Activated CD4-positive, alpha-beta T cell treated with anti-CD3 and anti-CD28 coated beads, Interleukin-2, amount 50 U/mL, for 48 hours (primary cell): ENCODE results near the gene SCAI.
"Not testable (repeated sequence)": the region's sequence is repeated elsewhere in the genome, so short reads cannot be mapped to it uniquely, and the experiment has no call there.

Experiments used
- DNase-seq, 2 experiments: peaks; one replicate each; pipeline ENCODE4 v3.0.0-alpha.2; 2020

SCAI gene

GRCh38 chr9:125103021-125103420, 40.3 kb downstream of the SCAI start:
- no peak for DNase-seq

DNA sequence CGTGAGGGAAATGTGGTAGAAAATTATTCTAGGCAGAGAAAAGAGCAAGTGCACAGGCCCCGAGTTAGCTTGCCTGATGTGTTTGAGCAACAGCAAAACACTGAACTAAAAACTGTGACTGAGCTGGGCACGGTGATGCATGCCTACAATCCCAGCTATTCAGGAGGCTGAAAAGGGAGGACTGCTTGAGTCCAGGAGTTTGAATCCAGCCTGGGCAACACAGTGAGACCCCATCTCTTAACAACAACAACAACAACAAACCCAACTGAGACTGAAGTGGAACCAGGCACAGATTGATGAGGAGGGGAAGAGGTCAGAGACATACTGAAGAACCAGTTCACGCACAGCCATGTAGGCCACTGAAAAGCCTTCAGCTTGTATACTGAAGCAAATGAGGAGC, 42.5 kb downstream of the SCAI start:
- DNase-seq: no peak

- DNase-seq: no peak
Observed at GRCh38 chr9:125099816-125100215, 43.5 kb downstream of the SCAI start.

DNA sequence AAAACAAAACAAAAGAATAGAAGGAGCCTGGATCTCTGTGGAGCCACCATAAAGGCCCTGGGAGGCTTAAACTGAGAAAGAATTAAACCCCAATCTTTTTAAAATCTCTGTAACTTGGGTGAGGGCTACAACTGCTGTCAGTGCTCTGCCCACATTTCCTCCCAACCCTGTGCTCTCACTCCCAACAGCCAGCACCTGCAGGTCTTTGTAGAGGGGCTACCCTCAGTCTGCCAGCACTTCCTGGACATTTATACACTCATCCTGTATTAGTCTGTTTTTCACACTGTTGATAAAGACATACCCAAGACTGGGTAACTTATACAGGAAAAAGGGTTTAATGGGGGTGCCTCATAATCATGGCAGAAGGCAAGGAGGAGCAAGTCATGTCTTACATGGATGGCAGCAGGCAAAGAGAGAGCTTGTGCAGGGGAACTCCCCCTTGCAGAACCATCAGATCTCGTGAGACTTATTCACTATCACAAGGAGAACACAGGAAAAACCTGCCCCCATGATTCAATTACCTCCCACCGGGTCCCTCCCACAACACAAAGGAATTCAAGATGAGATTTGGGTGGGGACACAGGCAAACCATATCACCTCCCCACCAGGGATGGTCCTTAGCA, 47.4 kb downstream of the SCAI start:
- no peak for DNase-seq

DNA sequence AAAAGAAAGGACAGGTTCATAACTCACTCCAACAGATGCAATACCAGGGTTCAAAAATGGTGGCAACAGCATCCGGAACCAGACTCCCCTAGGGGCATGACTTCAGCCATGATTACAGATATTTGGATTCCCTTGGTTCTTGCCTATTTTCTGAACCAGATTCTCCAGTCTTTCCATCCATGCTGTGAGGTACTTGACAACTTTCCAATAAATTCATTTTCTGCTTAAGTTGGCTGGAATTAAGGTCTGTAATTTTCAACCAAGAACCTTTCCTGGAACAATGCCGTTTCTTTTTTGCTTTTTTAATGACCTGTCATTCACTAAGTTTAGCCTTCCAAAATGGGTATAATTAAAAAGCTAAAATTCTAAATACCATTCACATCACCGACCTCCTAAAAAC, 52.2 kb downstream of the SCAI start:
- no peak for DNase-seq

DNA sequence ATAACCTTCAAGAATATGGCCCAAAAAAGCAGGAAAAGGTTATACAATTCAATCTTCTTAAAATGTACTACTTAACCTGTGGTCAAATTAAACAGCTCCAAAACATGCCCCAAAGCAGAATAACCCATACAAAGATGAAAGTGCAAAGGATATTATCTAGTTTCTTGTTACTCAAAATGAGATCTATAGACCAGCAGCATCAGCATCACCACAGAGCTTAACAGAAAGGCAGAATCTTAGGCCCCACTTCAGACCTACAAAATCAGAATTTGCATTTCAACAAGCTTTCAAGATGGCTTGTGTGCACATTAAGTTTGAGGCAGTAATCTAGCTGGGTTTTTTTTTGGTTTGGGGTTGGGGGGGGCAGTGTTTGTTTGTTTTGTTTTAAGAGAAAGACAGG, 54.0 kb downstream of the SCAI start:
- no peak for DNase-seq

DNA sequence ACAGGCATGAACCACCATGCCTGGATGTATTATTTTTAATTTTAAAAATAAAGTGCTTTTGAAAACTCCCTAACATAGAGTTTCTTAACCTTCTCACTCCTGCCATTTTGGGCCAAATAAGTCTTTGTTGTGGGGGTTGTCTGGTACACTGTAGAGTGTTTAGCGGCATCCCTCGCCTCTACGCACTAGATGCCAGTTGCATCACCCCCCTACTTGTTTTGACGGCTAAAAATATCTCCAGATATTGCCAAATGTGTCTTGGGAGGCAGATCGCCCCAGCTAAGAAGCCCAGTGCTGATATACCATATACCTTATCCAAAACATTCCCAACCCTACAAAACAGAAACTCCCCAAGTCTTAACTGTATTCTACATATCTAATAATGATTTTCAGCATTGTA, 54.6 kb downstream of the SCAI start:
- DNase-seq: no peak

- no peak for DNase-seq
Observed at GRCh38 chr9:125085703-125086477, 57.4 kb downstream of the SCAI start.

DNA sequence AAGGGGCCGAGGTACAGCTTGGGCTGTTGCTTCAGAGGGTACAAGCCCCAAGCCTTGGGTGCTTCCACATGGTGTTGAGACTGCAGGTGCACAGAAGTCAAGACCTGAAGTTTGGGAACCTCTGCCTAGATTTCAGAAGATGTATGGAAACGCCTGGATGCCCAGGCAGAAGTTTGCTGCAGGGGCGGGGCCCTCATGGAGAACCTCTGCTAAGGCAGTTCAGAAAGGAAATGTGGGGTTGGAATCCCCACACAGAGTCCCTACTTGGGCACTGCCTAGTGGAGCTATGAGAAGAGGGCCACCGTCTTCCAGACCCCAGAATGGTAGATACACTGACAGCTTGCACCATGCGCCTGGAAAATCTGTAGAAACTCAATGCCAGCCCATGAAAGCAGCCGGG, 61.1 kb downstream of the SCAI start:
- not testable (repeated sequence) for DNase-seq

- DNase-seq: not testable (repeated sequence)
Observed at GRCh38 chr9:125080797-125081196, 62.5 kb downstream of the SCAI start.

DNA sequence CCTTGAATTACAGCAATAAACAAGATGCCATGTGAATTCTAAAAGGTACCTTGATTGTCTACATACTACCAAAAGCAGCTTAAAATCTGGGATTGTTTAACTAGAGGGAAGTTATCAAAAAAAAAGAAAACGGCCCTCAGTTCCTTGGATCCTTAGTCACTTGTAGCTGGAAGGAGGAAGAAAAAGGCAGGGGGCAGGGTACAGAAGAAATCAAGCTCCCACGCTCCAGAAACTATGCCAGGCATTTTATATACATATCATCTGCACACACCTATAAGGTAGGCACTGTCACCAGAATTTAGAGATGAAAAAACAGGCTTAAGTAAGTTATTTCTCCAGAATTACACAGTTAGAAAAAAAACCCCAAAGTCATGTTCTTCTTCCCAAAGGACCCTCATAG, 63.4 kb downstream of the SCAI start:
- DNase-seq: no peak

GRCh38 chr9:125075997-125076396, 67.3 kb downstream of the SCAI start:
- no peak for DNase-seq

DNA sequence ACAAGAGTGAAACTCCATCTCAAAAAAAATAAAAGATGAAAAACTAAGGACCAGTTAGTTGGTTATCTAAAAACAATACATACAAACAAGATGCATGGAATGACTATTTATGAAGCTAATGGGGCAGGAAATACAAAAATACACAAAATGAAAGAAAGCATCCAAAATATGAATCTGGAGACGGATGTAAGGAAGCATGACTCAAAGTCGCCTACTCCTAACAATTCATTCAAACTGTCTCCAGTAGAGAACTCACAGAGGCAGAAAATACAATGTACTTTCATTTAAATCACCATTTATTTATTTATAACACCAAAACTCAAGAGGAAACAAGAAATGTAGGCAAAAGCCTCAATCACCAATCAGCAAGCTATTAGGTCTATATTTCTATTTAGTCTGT, 68.4 kb downstream of the SCAI start:
- no peak for DNase-seq

DNA sequence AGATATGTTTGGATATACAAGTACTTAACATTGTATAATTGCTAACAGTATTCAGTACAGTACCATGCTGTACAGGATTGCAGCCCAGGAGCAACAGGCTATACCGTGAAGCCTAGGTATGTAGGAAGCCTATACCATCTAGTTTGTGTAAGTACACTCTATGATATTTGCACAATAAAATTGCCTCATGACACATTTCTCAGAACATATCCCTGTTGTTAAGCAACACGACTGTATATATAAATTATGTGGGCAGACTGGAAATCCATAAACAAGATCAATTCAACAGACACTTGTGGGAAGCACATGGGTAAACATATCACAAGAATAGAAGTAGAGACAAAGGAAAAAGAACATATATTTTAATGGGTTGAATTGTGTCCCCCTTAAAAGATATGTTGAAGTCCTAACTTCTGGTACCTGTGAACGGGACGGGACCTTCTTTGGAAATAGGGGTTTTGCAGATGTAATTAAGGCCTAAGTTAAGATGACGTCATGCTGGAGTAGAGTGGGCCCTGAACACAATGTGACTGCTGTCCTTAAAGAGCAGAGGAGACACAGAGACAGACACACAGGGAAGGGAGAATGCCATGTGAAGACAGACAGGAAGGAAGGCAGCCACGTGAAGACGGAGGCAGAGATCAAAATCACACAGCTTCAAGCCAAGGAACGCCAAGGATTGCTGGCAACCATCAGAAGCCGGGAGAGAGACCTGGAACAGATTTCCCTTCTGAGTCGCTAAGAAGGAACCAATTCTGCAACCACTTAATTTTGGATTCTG, 76.3 kb downstream of the SCAI start:
- no peak for DNase-seq

GRCh38 chr9:125061391-125061790, 81.9 kb downstream of the SCAI start:
- DNase-seq: no peak

- DNase-seq: no peak
Observed at GRCh38 chr9:125049212-125050049, 93.9 kb downstream of the SCAI start.

GRCh38 chr9:125043631-125044030, 99.7 kb downstream of the SCAI start:
- DNase-seq: no peak

- DNase-seq: no peak
Observed at GRCh38 chr9:125043148-125043547, 100.2 kb downstream of the SCAI start.

- DNase-seq: no peak
Observed at GRCh38 chr9:125038166-125038565, 105.2 kb downstream of the SCAI start.

GRCh38 chr9:125028041-125028440, 115.3 kb downstream of the SCAI start:
- no peak for DNase-seq

DNA sequence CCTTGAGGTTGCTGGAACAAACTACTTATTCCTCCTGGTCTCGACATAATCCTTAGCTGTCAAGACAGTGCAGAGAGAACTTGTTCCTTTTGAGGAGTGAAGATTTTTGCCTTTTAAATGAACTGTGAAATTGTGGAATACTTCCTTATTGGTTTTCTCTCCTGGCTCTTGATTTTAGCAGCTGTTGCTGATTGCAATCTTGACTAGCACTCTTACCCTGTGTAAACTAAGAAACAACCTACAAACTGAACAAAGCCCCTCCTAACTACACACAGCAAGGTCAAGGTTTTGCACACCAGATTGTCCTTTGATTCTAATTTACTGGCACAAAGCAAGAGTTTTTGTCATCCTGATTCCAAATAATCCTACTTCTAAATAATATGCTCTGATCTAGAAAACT, 118.4 kb downstream of the SCAI start:
- DNase-seq: no peak

GRCh38 chr9:125021069-125021468, 122.3 kb downstream of the SCAI start:
- no peak for DNase-seq

GRCh38 chr9:125015655-125016054, 127.7 kb downstream of the SCAI start:
- not testable (repeated sequence) for DNase-seq
